H9 (cell line): ENCODE measurements around the gene CDKAL1. TPM values are rescaled to one million over a fixed set of nuclear protein-coding genes. Genes with fewer than 3 reads are reported as not detected.

ENCODE experiments used
- DNase-seq: peaks from one replicate; pipeline ENCODE4 v3.0.0-alpha.2; 2017
- H2AFZ ChIP-seq: one replicate; pipeline ENCODE4 v1.6.1; 2013; ENCODE audit warnings: mild to moderate bottlenecking, low read length, control low read depth, moderate library complexity
- H2AK5ac ChIP-seq: 2 replicates; pipeline ENCODE4 v1.6.1; 2013; ENCODE audit warnings: low read length, control low read depth, mixed read lengths; ENCODE audit not compliant: insufficient read length
- H2BK120ac ChIP-seq: one replicate; pipeline ENCODE4 v1.6.1; 2013; ENCODE audit warnings: low read depth, mild to moderate bottlenecking, low read length, control low read depth, inconsistent platforms; ENCODE audit not compliant: poor library complexity, severe bottlenecking
- H2BK12ac ChIP-seq: 2 replicates; pipeline ENCODE4 v1.6.1; 2013; ENCODE audit warnings: low read length, control low read depth, mixed read lengths, low read depth; ENCODE audit not compliant: insufficient read length
- H2BK15ac ChIP-seq: 2 replicates; pipeline ENCODE4 v1.6.1; 2013; ENCODE audit warnings: low read depth, low read length, control low read depth
- H2BK20ac ChIP-seq: one replicate; pipeline ENCODE4 v1.6.1; 2013; ENCODE audit warnings: low read depth, mild to moderate bottlenecking, low read length, control low read depth, inconsistent platforms; ENCODE audit not compliant: poor library complexity, severe bottlenecking
- H2BK5ac ChIP-seq: 2 replicates; pipeline ENCODE4 v1.6.1; 2013; ENCODE audit warnings: low read length, control low read depth, mixed read lengths; ENCODE audit not compliant: insufficient read length
- H3K14ac ChIP-seq: 2 replicates; pipeline ENCODE4 v1.6.1; 2013; ENCODE audit warnings: low read length, control low read depth; ENCODE audit not compliant: insufficient read depth
- H3K18ac ChIP-seq: 2 replicates; pipeline ENCODE4 v1.6.1; 2013; ENCODE audit warnings: low read depth, mild to moderate bottlenecking, mixed read lengths, low read length, control low read depth; ENCODE audit not compliant: insufficient read length
- H3K23ac ChIP-seq: 2 replicates; pipeline ENCODE4 v1.6.1; 2013; ENCODE audit warnings: low read length, control low read depth, mixed read lengths, low read depth; ENCODE audit not compliant: insufficient read length
- H3K23me2 ChIP-seq: 2 replicates; pipeline ENCODE4 v1.6.1; 2013; ENCODE audit warnings: low read depth, mild to moderate bottlenecking, mixed read lengths, low read length, control low read depth; ENCODE audit not compliant: insufficient read length, poor library complexity, severe bottlenecking
- H3K27ac ChIP-seq: 2 replicates; pipeline ENCODE4 v1.5.1; 2013; ENCODE audit warnings: low read length, control low read depth, mixed read lengths, low read depth; ENCODE audit not compliant: insufficient read length
- H3K27me3 ChIP-seq: 2 replicates; pipeline ENCODE4 v1.6.1; 2013; ENCODE audit warnings: low read length, control low read depth, inconsistent platforms; ENCODE audit not compliant: insufficient read depth
- H3K4ac ChIP-seq: 2 replicates; pipeline ENCODE4 v1.6.1; 2013; ENCODE audit warnings: low read depth, mild to moderate bottlenecking, control low read depth, inconsistent platforms, low read length, moderate library complexity
- H3K4me1 ChIP-seq: 2 replicates; pipeline ENCODE4 v1.6.1; 2013; ENCODE audit warnings: low read length, control low read depth, inconsistent platforms; ENCODE audit not compliant: insufficient read depth
- H3K4me2 ChIP-seq: 2 replicates; pipeline ENCODE4 v1.6.1; 2013; ENCODE audit warnings: low read length, control low read depth, mixed read lengths; ENCODE audit not compliant: insufficient read length, insufficient read depth
- H3K56ac ChIP-seq: 2 replicates; pipeline ENCODE4 v1.6.1; 2013; ENCODE audit warnings: low read depth, mild to moderate bottlenecking, mixed read lengths, low read length, control low read depth; ENCODE audit not compliant: insufficient read length
- H3K79me1 ChIP-seq: 2 replicates; pipeline ENCODE4 v1.6.1; 2013; ENCODE audit warnings: low read depth, mild to moderate bottlenecking, moderate library complexity, low read length, control low read depth, inconsistent platforms; ENCODE audit not compliant: insufficient read depth, poor library complexity, severe bottlenecking
- H3K79me2 ChIP-seq: 2 replicates; pipeline ENCODE4 v1.6.1; 2013; ENCODE audit warnings: low read length, control low read depth, inconsistent platforms; ENCODE audit not compliant: insufficient read depth
- H3K9ac ChIP-seq: 2 replicates; pipeline ENCODE4 v1.6.1; 2013; ENCODE audit warnings: low read length, control low read depth, mixed read lengths; ENCODE audit not compliant: insufficient read length; ENCODE audit errors: extremely low read depth
- H3K9me3 ChIP-seq: one replicate; pipeline ENCODE4 v1.6.1; 2013; ENCODE audit warnings: low read depth, low read length, inconsistent platforms; ENCODE audit not compliant: control insufficient read depth
- H3T11ph ChIP-seq: one replicate; pipeline ENCODE4 v1.6.1; 2013; ENCODE audit warnings: mild to moderate bottlenecking, low read length, control low read depth, inconsistent platforms
- H4K20me1 ChIP-seq: one replicate; pipeline ENCODE4 v1.6.1; 2013; ENCODE audit not compliant: control insufficient read depth, insufficient read length, insufficient read depth
- H4K5ac ChIP-seq: 2 replicates; pipeline ENCODE4 v1.6.1; 2013; ENCODE audit warnings: low read depth, mild to moderate bottlenecking, mixed read lengths, low read length, control low read depth; ENCODE audit not compliant: insufficient read length
- H4K8ac ChIP-seq: replicated peaks from 2 replicates; pipeline ENCODE4 v1.6.1; 2013; ENCODE audit warnings: low read length, control low read depth, mixed read lengths, low read depth; ENCODE audit not compliant: insufficient read length
- H4K91ac ChIP-seq: 2 replicates; pipeline ENCODE4 v1.6.1; 2013; ENCODE audit warnings: low read depth, mild to moderate bottlenecking, moderate library complexity, mixed read lengths, low read length, control low read depth; ENCODE audit not compliant: insufficient read length
- H3K27ac Mint-ChIP-seq, 3 experiments: 2 replicates in 2 of 3; 3 replicates in 1 of 3; pipeline ENCODE4 v1.8.0; 2020 to 2021; ENCODE audit warnings: mixed read lengths in 3 of 3, mild to moderate bottlenecking in 1 of 3, moderate library complexity in 1 of 3
- H3K27me3 Mint-ChIP-seq: 2 replicates; pipeline ENCODE4 v1.8.0; 2021; ENCODE audit warnings: low read depth, mild to moderate bottlenecking, moderate library complexity, mixed read lengths
- H3K36me3 Mint-ChIP-seq, 3 experiments: 2 replicates in 2 of 3; 3 replicates in 1 of 3; pipeline ENCODE4 v1.8.0; 2020 to 2021; ENCODE audit warnings: low read depth in 3 of 3, mixed read lengths in 3 of 3; ENCODE audit not compliant: insufficient read depth in 1 of 3
- H3K4me1 Mint-ChIP-seq, 2 experiments: 2 replicates each; pipeline ENCODE4 v1.8.0; 2020; ENCODE audit warnings: mixed read lengths in 2 of 2
- H3K4me3 Mint-ChIP-seq, 2 experiments: 2 replicates in 1 of 2; 3 replicates in 1 of 2; pipeline ENCODE4 v1.8.0; 2020 to 2021; ENCODE audit warnings: mild to moderate bottlenecking in 2 of 2, mixed read lengths in 2 of 2, moderate library complexity in 1 of 2
- H3K9me3 Mint-ChIP-seq, 2 experiments: 2 replicates in 1 of 2; 3 replicates in 1 of 2; pipeline ENCODE4 v1.8.0; 2020; ENCODE audit warnings: mild to moderate bottlenecking in 2 of 2, mixed read lengths in 2 of 2, moderate library complexity in 1 of 2
- WGBS: extraction: QIAGEN DNeasy Blood & Tissue Kit; methylation state at CpG from one replicate; pipeline ENCODE4 v1.1.7; 2013; ENCODE audit warnings: missing lambda C conversion rate, low lambda C conversion rate, mixed read lengths; ENCODE audit not compliant: insufficient read length; ENCODE audit errors: extremely low coverage; 5-methylcytosine and 5-hydroxymethylcytosine counted together
- total RNA-seq: library from RNA; stranded (reverse); gene quantifications from 2 replicates; pipeline ENCODE4 v1.2.1, GENCODE V29; 2021
- TF ChIP-seq, protein P1 (sequence below): fragments of 200-600 bp; sonication (generic); conservative IDR thresholded peaks from 3 replicates; pipeline ENCODE4 v1.8.0; 2021; ENCODE audit warnings: antibody characterized with exemption, mild to moderate bottlenecking

Gene CDKAL1
- total RNA-seq, 1 experiment from 2014 or later, result 23.0 TPM

DNA sequence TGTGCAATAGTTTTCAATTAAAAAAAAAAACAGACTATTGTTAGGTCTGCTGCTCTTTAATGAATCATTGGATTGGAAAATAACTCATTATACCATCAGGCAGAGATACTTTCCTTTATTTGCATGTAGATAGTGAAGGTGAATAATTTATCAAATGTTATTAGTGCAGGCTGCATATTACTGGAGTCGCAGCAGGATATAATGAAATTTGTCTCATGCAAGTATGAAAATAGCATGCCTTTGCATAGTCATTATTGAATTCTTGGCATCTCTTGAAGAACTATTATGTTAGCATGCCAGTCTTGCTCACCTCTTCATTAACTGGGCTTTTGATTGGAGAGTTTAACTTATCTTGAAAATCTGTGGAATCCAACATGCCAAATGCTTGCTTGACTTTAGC, 241.7 kb downstream of the CDKAL1 start:
- H3K27me3 Mint-ChIP-seq, result no peaks in the 10 kb centered on the region
- no peak overlapping the region for H4K8ac ChIP-seq
- H2BK20ac ChIP-seq, result no peak overlapping the region
- no peak overlapping the region for H4K5ac ChIP-seq
- H2AK5ac ChIP-seq, result no peak overlapping the region
- no peaks in the 10 kb centered on the region for H3K79me1 ChIP-seq
- H3K4me3 Mint-ChIP-seq, result no peak overlapping the region
- no peaks in the 10 kb centered on the region for H3K9me3 Mint-ChIP-seq
- no peak overlapping the region for H3K18ac ChIP-seq
- no peaks in the 10 kb centered on the region; the same call in 1 of the 2 replicates for H3K4me1 ChIP-seq
- no peak overlapping the region for H2BK120ac ChIP-seq
- TF ChIP-seq, protein P1, sequence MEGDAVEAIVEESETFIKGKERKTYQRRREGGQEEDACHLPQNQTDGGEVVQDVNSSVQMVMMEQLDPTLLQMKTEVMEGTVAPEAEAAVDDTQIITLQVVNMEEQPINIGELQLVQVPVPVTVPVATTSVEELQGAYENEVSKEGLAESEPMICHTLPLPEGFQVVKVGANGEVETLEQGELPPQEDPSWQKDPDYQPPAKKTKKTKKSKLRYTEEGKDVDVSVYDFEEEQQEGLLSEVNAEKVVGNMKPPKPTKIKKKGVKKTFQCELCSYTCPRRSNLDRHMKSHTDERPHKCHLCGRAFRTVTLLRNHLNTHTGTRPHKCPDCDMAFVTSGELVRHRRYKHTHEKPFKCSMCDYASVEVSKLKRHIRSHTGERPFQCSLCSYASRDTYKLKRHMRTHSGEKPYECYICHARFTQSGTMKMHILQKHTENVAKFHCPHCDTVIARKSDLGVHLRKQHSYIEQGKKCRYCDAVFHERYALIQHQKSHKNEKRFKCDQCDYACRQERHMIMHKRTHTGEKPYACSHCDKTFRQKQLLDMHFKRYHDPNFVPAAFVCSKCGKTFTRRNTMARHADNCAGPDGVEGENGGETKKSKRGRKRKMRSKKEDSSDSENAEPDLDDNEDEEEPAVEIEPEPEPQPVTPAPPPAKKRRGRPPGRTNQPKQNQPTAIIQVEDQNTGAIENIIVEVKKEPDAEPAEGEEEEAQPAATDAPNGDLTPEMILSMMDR, result no peak
- no peaks in the 10 kb centered on the region for H3K27me3 ChIP-seq
- no peak overlapping the region for H3K4ac ChIP-seq
- H3K56ac ChIP-seq, result no peak overlapping the region
- no peaks in the 10 kb centered on the region for H3K79me2 ChIP-seq
- peaks cover 9 to 12% of the 10 kb centered on the region in 2 experiments for H3K4me1 Mint-ChIP-seq
- no peak overlapping the region for H2BK12ac ChIP-seq
- no peak overlapping the region for H3K27ac ChIP-seq
- H3K36me3 Mint-ChIP-seq, result peaks cover 0 to 3% (median 1%) of the 10 kb centered on the region in 3 experiments; a peak in 3 of 7 replicates
- no peak overlapping the region for H3K27ac Mint-ChIP-seq
- H4K91ac ChIP-seq, result no peak overlapping the region
- no peaks in the 10 kb centered on the region for H3K9me3 ChIP-seq
- no peak overlapping the region for H2AFZ ChIP-seq
- no peak overlapping the region for H3K4me2 ChIP-seq
- no peak overlapping the region for H3K14ac ChIP-seq
- no peak overlapping the region for H3K23ac ChIP-seq
- no peak overlapping the region for H3T11ph ChIP-seq
- H3K23me2 ChIP-seq, result peaks cover 2% of the 10 kb centered on the region
- H2BK15ac ChIP-seq, result no peak overlapping the region
- DNase-seq, result no peak
- WGBS, result no CpG with 5 or more reads among the region's 1 CpG
- no peak overlapping the region for H3K9ac ChIP-seq
- H4K20me1 ChIP-seq, result no peaks in the 10 kb centered on the region
- no peak overlapping the region for H2BK5ac ChIP-seq
